ENCODE measurements around the gene SORCS2.

SORCS2 gene

GRCh38 chr4:7388627-7389026 lies 196.3 kb downstream of the SORCS2 start:
- no peak for DNase-seq (ENCODE audit: extremely low spot score)
- no peak for TF ChIP-seq NFRKB (IDR thresholded peaks at IDR 0.05)
- no peak for TF ChIP-seq FOXA1 (IDR thresholded peaks at IDR 0.05)
- no peak for TF ChIP-seq SUZ12 (IDR thresholded peaks at IDR 0.05)
- TF ChIP-seq BHLHE40 (IDR thresholded peaks at IDR 0.05; ENCODE audit: borderline replicate concordance): no peak
- TF ChIP-seq FOXM1 (IDR thresholded peaks at IDR 0.05; ENCODE audit: borderline replicate concordance): no peak
- TF ChIP-seq CTBP1 (IDR thresholded peaks at IDR 0.05; ENCODE audit: borderline replicate concordance): no peak
- TF ChIP-seq LEF1 (IDR thresholded peaks at IDR 0.05; ENCODE audit: borderline replicate concordance): no peak
- TF ChIP-seq, protein P1, sequence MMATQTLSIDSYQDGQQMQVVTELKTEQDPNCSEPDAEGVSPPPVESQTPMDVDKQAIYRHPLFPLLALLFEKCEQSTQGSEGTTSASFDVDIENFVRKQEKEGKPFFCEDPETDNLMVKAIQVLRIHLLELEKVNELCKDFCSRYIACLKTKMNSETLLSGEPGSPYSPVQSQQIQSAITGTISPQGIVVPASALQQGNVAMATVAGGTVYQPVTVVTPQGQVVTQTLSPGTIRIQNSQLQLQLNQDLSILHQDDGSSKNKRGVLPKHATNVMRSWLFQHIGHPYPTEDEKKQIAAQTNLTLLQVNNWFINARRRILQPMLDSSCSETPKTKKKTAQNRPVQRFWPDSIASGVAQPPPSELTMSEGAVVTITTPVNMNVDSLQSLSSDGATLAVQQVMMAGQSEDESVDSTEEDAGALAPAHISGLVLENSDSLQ (IDR thresholded peaks at IDR 0.05): no peak
- no peak for TF ChIP-seq L3MBTL2 (conservative IDR thresholded peaks at IDR 0.05)
- TF ChIP-seq SP1 (IDR thresholded peaks at IDR 0.05): no peak
- no peak for TF ChIP-seq ZNF384 (IDR thresholded peaks at IDR 0.05)
- TF ChIP-seq HDGF (IDR thresholded peaks at IDR 0.05; ENCODE audit: borderline replicate concordance): no peak
- no peak for TF ChIP-seq ARNT (IDR thresholded peaks at IDR 0.05)
- TF ChIP-seq FOXK2 (IDR thresholded peaks at IDR 0.05): no peak
- no peak for TF ChIP-seq TARDBP (IDR thresholded peaks at IDR 0.05)
- TF ChIP-seq ELF4 (IDR thresholded peaks at IDR 0.05): no peak
- POLR2A ChIA-PET: no interaction called here
- CTCF ChIA-PET: no interaction called here

- TF ChIP-seq FOXM1 (IDR thresholded peaks at IDR 0.05; ENCODE audit: borderline replicate concordance) (no peak), TARDBP (IDR thresholded peaks at IDR 0.05) (no peak), HDGF (IDR thresholded peaks at IDR 0.05; ENCODE audit: borderline replicate concordance) (no peak), ELF4 (IDR thresholded peaks at IDR 0.05) (no peak), CTBP1 (IDR thresholded peaks at IDR 0.05; ENCODE audit: borderline replicate concordance) (no peak), L3MBTL2 (conservative IDR thresholded peaks at IDR 0.05) (no peak), LEF1 (IDR thresholded peaks at IDR 0.05; ENCODE audit: borderline replicate concordance) (no peak), SP1 (IDR thresholded peaks at IDR 0.05) (no peak), ZNF384 (IDR thresholded peaks at IDR 0.05) (no peak), FOXA1 (IDR thresholded peaks at IDR 0.05) (no peak), SUZ12 (IDR thresholded peaks at IDR 0.05) (no peak), FOXK2 (IDR thresholded peaks at IDR 0.05) (no peak), BHLHE40 (IDR thresholded peaks at IDR 0.05; ENCODE audit: borderline replicate concordance) (no peak), NFRKB (IDR thresholded peaks at IDR 0.05) (no peak), ARNT (IDR thresholded peaks at IDR 0.05) (no peak)
- TF ChIP-seq, protein P1 (IDR thresholded peaks at IDR 0.05): no peak
- CTCF ChIA-PET: no interaction called here
- no peak for DNase-seq (ENCODE audit: extremely low spot score)
- POLR2A ChIA-PET: interaction anchor here (0.6 kb wide), 1 partner anchor 35 kb away, joined by 3 read pairs; no protein-coding TSS in a partner anchor
Measured at GRCh38 chr4:7389101-7389701, 196.9 kb downstream of the SORCS2 start.

- TF ChIP-seq, protein P1 (IDR thresholded peaks at IDR 0.05): no peak
- TF ChIP-seq SP1 (IDR thresholded peaks at IDR 0.05) (no peak), FOXK2 (IDR thresholded peaks at IDR 0.05) (no peak), FOXM1 (IDR thresholded peaks at IDR 0.05; ENCODE audit: borderline replicate concordance) (no peak), CTBP1 (IDR thresholded peaks at IDR 0.05; ENCODE audit: borderline replicate concordance) (no peak)
- ChIA-PET CTCF (no interaction called here), POLR2A (interaction anchor here (0.6 kb wide), 1 partner anchor 34 kb away, joined by 3 read pairs; no protein-coding TSS in a partner anchor)
Measured at GRCh38 chr4:7389719-7390118, 197.4 kb downstream of the SORCS2 start.

GRCh38 chr4:7390336-7390735 lies 198.0 kb downstream of the SORCS2 start:
- POLR2A ChIA-PET: no interaction called here
- no peak for DNase-seq (ENCODE audit: extremely low spot score)
- CTCF ChIA-PET: no interaction called here
- TF ChIP-seq L3MBTL2 (conservative IDR thresholded peaks at IDR 0.05) (no peak), TARDBP (IDR thresholded peaks at IDR 0.05) (no peak), LEF1 (IDR thresholded peaks at IDR 0.05; ENCODE audit: borderline replicate concordance) (no peak), HDGF (IDR thresholded peaks at IDR 0.05; ENCODE audit: borderline replicate concordance) (no peak), SP1 (IDR thresholded peaks at IDR 0.05) (no peak), FOXA1 (IDR thresholded peaks at IDR 0.05) (no peak), CTBP1 (IDR thresholded peaks at IDR 0.05; ENCODE audit: borderline replicate concordance) (no peak), FOXK2 (IDR thresholded peaks at IDR 0.05) (no peak), BHLHE40 (IDR thresholded peaks at IDR 0.05; ENCODE audit: borderline replicate concordance) (no peak), ELF4 (IDR thresholded peaks at IDR 0.05) (no peak), ZNF384 (IDR thresholded peaks at IDR 0.05) (no peak), NFRKB (IDR thresholded peaks at IDR 0.05) (no peak), FOXM1 (IDR thresholded peaks at IDR 0.05; ENCODE audit: borderline replicate concordance) (no peak), ARNT (IDR thresholded peaks at IDR 0.05) (no peak), SUZ12 (IDR thresholded peaks at IDR 0.05) (no peak)
- TF ChIP-seq, protein P1 (IDR thresholded peaks at IDR 0.05): no peak

More at GRCh38 chr4:7389719-7390118, 197.4 kb downstream of the SORCS2 start:
- DNase-seq (ENCODE audit: extremely low spot score): no peak

DNA sequence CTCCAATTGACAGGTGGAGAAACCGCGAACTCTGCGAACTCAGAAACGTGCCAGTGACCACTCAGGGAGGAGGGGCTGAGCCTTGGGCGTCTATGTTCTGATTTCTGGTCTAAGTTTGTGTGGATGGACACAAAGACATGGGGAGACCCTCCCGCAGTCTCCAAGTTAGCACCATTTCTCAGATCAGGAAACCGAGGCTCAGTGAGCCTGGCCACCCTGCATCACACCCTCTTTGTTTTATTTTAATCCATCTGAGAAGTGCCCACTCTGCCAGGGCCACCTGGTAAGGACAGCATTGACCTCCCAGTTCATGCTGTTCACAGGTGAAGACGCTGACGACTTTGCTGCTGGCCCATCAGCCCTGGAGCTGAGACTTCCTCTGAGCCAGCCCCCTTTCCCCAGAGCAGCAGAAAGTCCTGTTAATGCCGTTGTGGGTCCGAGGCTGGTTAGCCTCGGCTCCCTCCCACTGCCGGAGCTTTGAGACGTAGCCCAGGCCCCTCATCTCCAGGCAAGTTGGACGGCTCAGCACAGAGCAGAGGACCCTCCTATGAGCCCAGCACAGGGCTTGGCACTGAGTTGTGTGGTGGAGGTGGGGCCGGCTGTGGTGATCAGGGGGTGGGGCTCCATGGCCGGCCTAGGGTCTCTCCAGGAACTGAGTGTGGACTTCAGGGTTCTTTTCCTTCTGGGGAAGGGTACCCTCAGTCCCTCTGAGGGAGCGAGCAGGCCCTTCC lies 198.7 kb downstream of the SORCS2 start:
- ChIA-PET POLR2A (no interaction called here), CTCF (no interaction called here)
- TF ChIP-seq CTBP1 (IDR thresholded peaks at IDR 0.05; ENCODE audit: borderline replicate concordance) (no peak), ELF4 (IDR thresholded peaks at IDR 0.05) (no peak), HDGF (IDR thresholded peaks at IDR 0.05; ENCODE audit: borderline replicate concordance) (no peak), SUZ12 (IDR thresholded peaks at IDR 0.05) (no peak), LEF1 (IDR thresholded peaks at IDR 0.05; ENCODE audit: borderline replicate concordance) (no peak)
- DNase-seq (ENCODE audit: extremely low spot score): no peak
